ENCODE results near the gene SLX4IP.

SLX4IP gene

DNA sequence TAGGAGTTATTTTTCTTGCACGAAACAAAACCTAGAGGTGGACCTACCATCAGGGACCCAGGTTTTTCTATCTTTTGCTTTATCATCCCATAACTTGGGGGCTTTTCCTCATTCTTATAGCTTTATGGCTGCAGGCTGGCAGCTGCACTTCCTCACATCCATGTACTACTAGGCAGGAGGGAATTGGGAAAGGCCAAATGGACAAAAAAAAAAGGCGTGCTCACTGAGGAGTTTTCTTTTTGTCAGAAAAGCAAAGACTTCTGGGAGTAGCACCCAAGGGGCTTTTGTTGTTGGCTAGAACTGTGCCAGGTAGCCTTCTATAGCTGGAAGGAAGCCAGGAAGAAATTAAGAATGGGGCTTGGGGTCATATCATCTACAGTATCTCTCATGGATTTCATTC lies 61.4 kb downstream of the SLX4IP start:
- Histone ChIP-seq H3K27me3 (replicated peaks) (no peaks in the 10 kb centered on the region), H3K36me3 (replicated peaks) (no peaks in the 10 kb centered on the region), H3K27ac (no peak overlapping the region), H3K4me3 (ENCODE audit: low read depth, low read length) (no peak overlapping the region)
- DNase-seq: no peak
- TF ChIP-seq, protein P1, sequence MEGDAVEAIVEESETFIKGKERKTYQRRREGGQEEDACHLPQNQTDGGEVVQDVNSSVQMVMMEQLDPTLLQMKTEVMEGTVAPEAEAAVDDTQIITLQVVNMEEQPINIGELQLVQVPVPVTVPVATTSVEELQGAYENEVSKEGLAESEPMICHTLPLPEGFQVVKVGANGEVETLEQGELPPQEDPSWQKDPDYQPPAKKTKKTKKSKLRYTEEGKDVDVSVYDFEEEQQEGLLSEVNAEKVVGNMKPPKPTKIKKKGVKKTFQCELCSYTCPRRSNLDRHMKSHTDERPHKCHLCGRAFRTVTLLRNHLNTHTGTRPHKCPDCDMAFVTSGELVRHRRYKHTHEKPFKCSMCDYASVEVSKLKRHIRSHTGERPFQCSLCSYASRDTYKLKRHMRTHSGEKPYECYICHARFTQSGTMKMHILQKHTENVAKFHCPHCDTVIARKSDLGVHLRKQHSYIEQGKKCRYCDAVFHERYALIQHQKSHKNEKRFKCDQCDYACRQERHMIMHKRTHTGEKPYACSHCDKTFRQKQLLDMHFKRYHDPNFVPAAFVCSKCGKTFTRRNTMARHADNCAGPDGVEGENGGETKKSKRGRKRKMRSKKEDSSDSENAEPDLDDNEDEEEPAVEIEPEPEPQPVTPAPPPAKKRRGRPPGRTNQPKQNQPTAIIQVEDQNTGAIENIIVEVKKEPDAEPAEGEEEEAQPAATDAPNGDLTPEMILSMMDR (IDR thresholded peaks at IDR 0.05; ENCODE audit: low read depth, low read length, missing control alignments): no peak
- in situ Hi-C loops (cut with HindIII; ENCODE audit: low pct_ligation_motif_present, low sequenced_read_pairs): no loop called here

DNA sequence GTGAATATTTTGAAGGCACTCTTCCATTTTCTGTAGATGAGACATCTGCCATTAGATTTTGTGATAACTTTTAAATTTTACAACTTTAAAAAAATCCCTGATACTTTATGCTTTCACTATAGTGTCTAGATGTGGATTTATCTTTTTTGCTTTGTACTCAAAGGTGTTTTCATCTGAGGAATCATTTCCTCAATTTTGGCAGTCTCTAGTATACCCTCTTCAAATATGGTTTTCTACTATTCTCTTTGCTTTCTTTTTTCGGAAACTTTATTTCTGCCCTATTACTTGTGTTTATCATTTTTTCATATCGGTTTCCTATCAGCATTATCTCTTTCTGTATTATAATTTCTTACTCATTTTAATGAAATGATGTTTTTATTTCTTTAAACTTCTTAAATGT lies 62.2 kb downstream of the SLX4IP start:
- H3K27me3 ChIP-seq (replicated peaks): no peaks in the 10 kb centered on the region
- in situ Hi-C loops (cut with HindIII; ENCODE audit: low pct_ligation_motif_present, low sequenced_read_pairs): no loop called here
- no peak overlapping the region for H3K27ac ChIP-seq
- no peak overlapping the region for H3K4me3 ChIP-seq (ENCODE audit: low read depth, low read length)
- no peaks in the 10 kb centered on the region for H3K36me3 ChIP-seq (replicated peaks)
- no peak for DNase-seq
- TF ChIP-seq, protein P1 (IDR thresholded peaks at IDR 0.05; ENCODE audit: low read depth, low read length, missing control alignments): no peak

DNA sequence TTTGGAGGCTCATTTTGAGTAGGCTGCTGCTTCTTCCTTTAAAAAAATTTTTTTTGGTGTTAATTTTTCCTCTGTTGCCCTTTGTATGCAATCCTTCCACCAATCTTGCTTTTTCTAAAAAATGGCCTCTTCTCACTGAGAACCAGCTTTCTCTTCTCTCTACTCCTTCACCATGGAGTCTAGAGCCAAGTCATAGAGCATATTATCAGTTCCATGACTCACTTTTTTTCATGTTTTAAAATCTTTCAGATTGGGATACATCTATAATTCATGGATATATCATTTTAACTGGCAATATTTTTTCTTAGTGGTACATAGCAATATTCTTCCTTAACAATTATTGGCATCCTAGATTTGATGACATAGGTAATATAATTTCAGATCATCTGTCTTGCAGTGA lies 62.7 kb downstream of the SLX4IP start:
- Histone ChIP-seq H3K27ac (no peak overlapping the region), H3K27me3 (replicated peaks) (no peaks in the 10 kb centered on the region), H3K4me3 (ENCODE audit: low read depth, low read length) (no peak overlapping the region), H3K36me3 (replicated peaks) (no peaks in the 10 kb centered on the region)
- DNase-seq: no peak
- in situ Hi-C loops (cut with HindIII; ENCODE audit: low pct_ligation_motif_present, low sequenced_read_pairs): no loop called here
- TF ChIP-seq, protein P1 (IDR thresholded peaks at IDR 0.05; ENCODE audit: low read depth, low read length, missing control alignments): no peak

DNA sequence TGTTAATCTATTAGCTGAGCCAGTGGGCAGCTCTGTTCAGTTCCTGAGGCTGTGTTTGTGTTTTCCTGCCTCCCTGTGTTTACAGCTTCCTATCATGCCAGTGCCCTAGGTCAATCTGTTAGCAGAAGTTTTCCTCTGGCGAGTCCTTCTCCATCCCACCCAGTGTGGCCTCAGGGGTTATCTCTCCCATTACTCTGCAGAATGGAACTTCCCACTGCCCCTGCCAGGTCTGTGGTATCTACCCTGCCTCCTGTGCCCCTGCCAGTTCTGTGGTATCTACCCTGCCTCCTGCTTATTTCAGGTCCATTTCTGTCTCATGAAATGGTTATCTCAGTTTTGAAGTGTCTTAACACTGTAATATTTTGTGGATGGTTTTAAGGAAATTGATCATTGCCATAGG lies 63.1 kb downstream of the SLX4IP start:
- TF ChIP-seq, protein P1 (IDR thresholded peaks at IDR 0.05; ENCODE audit: low read depth, low read length, missing control alignments): no peak
- H3K27ac ChIP-seq: no peak overlapping the region
- no peak for DNase-seq

DNA sequence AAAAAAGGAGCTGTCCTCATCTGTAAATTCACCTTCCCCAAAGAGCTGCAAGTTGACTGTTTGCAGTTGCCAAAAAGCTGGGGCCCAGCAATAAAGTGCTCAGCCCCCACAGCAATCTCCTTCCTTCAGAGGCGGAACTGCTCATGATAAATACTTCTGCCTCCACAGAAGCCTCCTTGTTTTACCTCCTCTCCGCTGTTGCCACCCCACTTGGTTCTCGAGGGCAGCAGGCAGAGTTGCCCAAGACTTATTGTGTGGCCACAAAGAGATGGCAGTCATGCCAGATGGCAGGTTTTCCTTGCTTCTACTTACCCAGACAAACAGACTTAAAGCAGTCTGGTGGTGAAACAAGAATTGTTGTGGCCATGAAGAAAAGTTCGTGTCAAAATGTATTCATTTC lies 66.3 kb downstream of the SLX4IP start:
- H3K27me3 ChIP-seq (replicated peaks): no peaks in the 10 kb centered on the region
- TF ChIP-seq, protein P1 (IDR thresholded peaks at IDR 0.05; ENCODE audit: low read depth, low read length, missing control alignments): no peak
- no peak overlapping the region for H3K27ac ChIP-seq
- peak overlapping the region; percentile 30 for H3K4me3 ChIP-seq (ENCODE audit: low read depth, low read length)
- DNase-seq: no peak
- in situ Hi-C loops (cut with HindIII; ENCODE audit: low pct_ligation_motif_present, low sequenced_read_pairs): no loop called here
- no peaks in the 10 kb centered on the region for H3K36me3 ChIP-seq (replicated peaks)

More for the DNA sequence above, 63.1 kb downstream of the SLX4IP start:
- in situ Hi-C loops (cut with HindIII; ENCODE audit: low pct_ligation_motif_present, low sequenced_read_pairs): no loop called here
- Histone ChIP-seq H3K27me3 (replicated peaks) (no peaks in the 10 kb centered on the region), H3K4me3 (ENCODE audit: low read depth, low read length) (no peak overlapping the region), H3K36me3 (replicated peaks) (no peaks in the 10 kb centered on the region)

DNA sequence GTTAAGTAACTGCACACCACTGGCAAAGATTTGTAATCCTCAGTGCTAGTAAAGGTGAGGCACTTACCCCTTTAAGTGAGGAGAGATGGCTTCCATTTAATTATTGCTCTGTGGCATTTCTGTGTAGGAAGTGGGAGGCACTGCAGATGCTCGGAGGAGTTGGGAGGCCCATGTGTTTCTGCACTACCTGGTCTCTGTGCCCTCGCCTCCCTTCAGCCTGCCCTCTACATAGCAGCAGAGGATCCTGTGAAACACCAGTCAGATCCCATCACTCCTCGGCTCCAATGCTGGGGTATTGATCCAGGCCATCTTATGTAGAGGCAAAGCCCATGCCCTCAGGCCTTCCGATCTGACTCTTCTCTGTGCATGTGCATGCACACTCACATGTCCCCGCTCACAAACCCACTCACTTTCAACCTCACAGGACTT lies 67.0 kb downstream of the SLX4IP start:
- Histone ChIP-seq H3K4me3 (ENCODE audit: low read depth, low read length) (no peak overlapping the region), H3K27ac (no peak overlapping the region), H3K27me3 (replicated peaks) (no peaks in the 10 kb centered on the region), H3K36me3 (replicated peaks) (no peaks in the 10 kb centered on the region)
- in situ Hi-C loops (cut with HindIII; ENCODE audit: low pct_ligation_motif_present, low sequenced_read_pairs): no loop called here
- DNase-seq: no peak
- TF ChIP-seq, protein P1 (IDR thresholded peaks at IDR 0.05; ENCODE audit: low read depth, low read length, missing control alignments): no peak
